HepG2 (cell line): ENCODE data around the gene TROAP. TPM values are rescaled to one million over a fixed set of nuclear protein-coding genes. Genes with fewer than 3 reads are reported as not detected.

Source experiments
- HDAC2 ChIP-seq: sonication (generic); formaldehyde crosslinking; IDR thresholded peaks from 2 replicates; pipeline ENCODE4 v1.4.0; 2020; ENCODE audit warnings: missing genetic modification reagents
- ISX ChIP-seq: sonication (generic); formaldehyde crosslinking; conservative IDR thresholded peaks from 2 replicates; pipeline ENCODE4 v1.5.0; 2020; ENCODE audit warnings: missing genetic modification reagents
- KAT8 ChIP-seq: IDR thresholded peaks from 2 replicates; pipeline ENCODE4 v1.6.1; 2016; ENCODE audit warnings: missing genetic modification reagents, missing compliant biosample characterization
- NFRKB ChIP-seq: fragments of 450-650 bp; IDR thresholded peaks from 2 replicates; pipeline ENCODE4 v1.6.1; 2017
- PCBP1 ChIP-seq: fragments of 200-400 bp; formaldehyde crosslinking; IDR thresholded peaks from 2 replicates; pipeline ENCODE4 v1.6.1; 2017; ENCODE audit warnings: mild to moderate bottlenecking, low read depth, low read length, borderline replicate concordance
- POLR2G ChIP-seq: fragments of 200-400 bp; formaldehyde crosslinking; IDR thresholded peaks from 2 replicates; pipeline ENCODE4 v1.6.1; 2018; ENCODE audit warnings: mild to moderate bottlenecking, low read depth, low read length, moderate library complexity
- RORA ChIP-seq: sonication (generic); formaldehyde crosslinking; IDR thresholded peaks from 2 replicates; pipeline ENCODE4 v1.5.0; 2020; ENCODE audit warnings: mild to moderate bottlenecking, missing genetic modification reagents, moderate library complexity
- SNAPC2 ChIP-seq: sonication (generic); formaldehyde crosslinking; IDR thresholded peaks from 2 replicates; pipeline ENCODE4 v1.8.1; 2022; ENCODE audit warnings: mild to moderate bottlenecking, missing genetic modification reagents
- SP140L ChIP-seq: sonication (generic); formaldehyde crosslinking; IDR thresholded peaks from 2 replicates; pipeline ENCODE4 v1.4.0; 2020; ENCODE audit warnings: missing genetic modification reagents, borderline replicate concordance
- ZNF331 ChIP-seq: sonication (generic); formaldehyde crosslinking; IDR thresholded peaks from 2 replicates; pipeline ENCODE4 v1.4.0; 2020; ENCODE audit warnings: missing genetic modification reagents
- ZNF557 ChIP-seq: sonication (generic); formaldehyde crosslinking; IDR thresholded peaks from 2 replicates; pipeline ENCODE4 v1.4.0; 2020; ENCODE audit warnings: missing genetic modification reagents
- polyA plus RNA-seq, 8 experiments: library from polyadenylated mRNA; depleted of rRNA in 3 of 8; stranded (reverse) in 7 of 8; unstranded in 1 of 8; fragments of >200 nt; fragmentation: Illumina TruSeq in 4 of 8; extraction: Trizol in 4 of 8; gene quantifications; 2 replicates each; pipeline versions ENCODE4 v1.2.1 to v1.2.3, GENCODE V29; 2011 to 2016; ENCODE audit warnings: low read depth in 4 of 8, missing spikeins in 1 of 8, mixed read lengths in 1 of 8; ENCODE audit not compliant: insufficient read depth in 1 of 8
- total RNA-seq, 5 experiments: library from RNA; depleted of rRNA; stranded (reverse); fragments of >200 nt; fragmentation: Illumina TruSeq; extraction: Trizol; gene quantifications; 2 replicates each; pipeline ENCODE4 v1.2.3, GENCODE V29; 2016; ENCODE audit warnings: low read depth in 1 of 5
- TF ChIP-seq, protein P1 (sequence below): sonication (generic); formaldehyde crosslinking; IDR thresholded peaks from 2 replicates; pipeline ENCODE4 v1.5.1; 2020; ENCODE audit warnings: missing genetic modification reagents, mild to moderate bottlenecking, borderline replicate concordance
- TF ChIP-seq, protein P2 (sequence below): sonication (generic); IDR thresholded peaks from 2 replicates; pipeline ENCODE4 v1.6.1; 2016; ENCODE audit warnings: low read depth, borderline replicate concordance
- TF ChIP-seq, protein P3 (sequence below): sonication (generic); formaldehyde crosslinking; IDR thresholded peaks from 2 replicates; pipeline ENCODE4 v1.4.0; 2020; ENCODE audit warnings: missing genetic modification reagents

Gene TROAP
- total and polyA plus RNA-seq, 2 of the 13 experiments (the other 11 are each of a cell fraction or from before 2014, with no cell fraction given), result 22.5 to 30.9 TPM

DNA sequence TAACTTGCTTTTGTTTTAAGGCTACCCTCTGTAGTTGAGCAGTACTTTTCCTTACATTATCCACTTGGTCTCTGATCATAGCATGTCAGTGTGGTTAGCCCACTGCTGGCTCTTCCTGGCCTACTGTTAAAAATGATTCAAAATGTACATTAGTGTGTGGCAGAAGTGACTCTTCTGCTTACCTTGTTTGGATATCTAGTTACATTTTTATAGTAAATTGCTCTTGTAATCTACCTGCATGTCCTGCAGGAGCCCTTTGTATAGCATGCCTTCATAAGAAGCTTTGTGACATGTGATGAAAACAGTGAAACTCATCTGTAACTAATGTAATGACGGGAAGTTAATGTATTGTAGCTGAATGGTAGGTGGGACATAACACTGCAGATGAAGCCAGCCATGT is 52.4 kb downstream of the TROAP start (continued):
- TF ChIP-seq, protein P1, sequence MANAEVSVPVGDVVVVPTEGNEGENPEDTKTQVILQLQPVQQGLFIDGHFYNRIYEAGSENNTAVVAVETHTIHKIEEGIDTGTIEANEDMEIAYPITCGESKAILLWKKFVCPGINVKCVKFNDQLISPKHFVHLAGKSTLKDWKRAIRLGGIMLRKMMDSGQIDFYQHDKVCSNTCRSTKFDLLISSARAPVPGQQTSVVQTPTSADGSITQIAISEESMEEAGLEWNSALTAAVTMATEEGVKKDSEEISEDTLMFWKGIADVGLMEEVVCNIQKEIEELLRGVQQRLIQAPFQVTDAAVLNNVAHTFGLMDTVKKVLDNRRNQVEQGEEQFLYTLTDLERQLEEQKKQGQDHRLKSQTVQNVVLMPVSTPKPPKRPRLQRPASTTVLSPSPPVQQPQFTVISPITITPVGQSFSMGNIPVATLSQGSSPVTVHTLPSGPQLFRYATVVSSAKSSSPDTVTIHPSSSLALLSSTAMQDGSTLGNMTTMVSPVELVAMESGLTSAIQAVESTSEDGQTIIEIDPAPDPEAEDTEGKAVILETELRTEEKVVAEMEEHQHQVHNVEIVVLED (CRISPR knock-in tag), result no peak
- no peak for TF ChIP-seq SP140L (CRISPR knock-in tag)
- TF ChIP-seq, protein P2, sequence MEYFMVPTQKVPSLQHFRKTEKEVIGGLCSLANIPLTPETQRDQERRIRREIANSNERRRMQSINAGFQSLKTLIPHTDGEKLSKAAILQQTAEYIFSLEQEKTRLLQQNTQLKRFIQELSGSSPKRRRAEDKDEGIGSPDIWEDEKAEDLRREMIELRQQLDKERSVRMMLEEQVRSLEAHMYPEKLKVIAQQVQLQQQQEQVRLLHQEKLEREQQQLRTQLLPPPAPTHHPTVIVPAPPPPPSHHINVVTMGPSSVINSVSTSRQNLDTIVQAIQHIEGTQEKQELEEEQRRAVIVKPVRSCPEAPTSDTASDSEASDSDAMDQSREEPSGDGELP, result no peak
- TF ChIP-seq ISX (CRISPR knock-in tag), result no peak
- TF ChIP-seq, protein P3, sequence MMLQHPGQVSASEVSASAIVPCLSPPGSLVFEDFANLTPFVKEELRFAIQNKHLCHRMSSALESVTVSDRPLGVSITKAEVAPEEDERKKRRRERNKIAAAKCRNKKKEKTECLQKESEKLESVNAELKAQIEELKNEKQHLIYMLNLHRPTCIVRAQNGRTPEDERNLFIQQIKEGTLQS (CRISPR knock-in tag), result no peak
- no peak for TF ChIP-seq KAT8 (CRISPR knock-in tag)
- no peak for TF ChIP-seq RORA
- TF ChIP-seq ZNF557 (CRISPR knock-in tag), result no peak
- TF ChIP-seq POLR2G, result no peak
- TF ChIP-seq SNAPC2, result no peak
- no peak for TF ChIP-seq PCBP1
- TF ChIP-seq ZNF331 (CRISPR knock-in tag), result no peak
- TF ChIP-seq HDAC2 (CRISPR knock-in tag), result no peak
- no peak for TF ChIP-seq NFRKB
- TF ChIP-seq, all 625 proteins: peak for 0
